ENCODE data around the gene DPCD.

DPCD gene

GRCh38 chr10:101587725-101588653 is at the start of gene DPCD, which contains the start of gene POLL:
Gene DPCD (plus strand): TSS chr10:101588321. CDS start chr10:101588337, 16 bp downstream.
Gene POLL (minus strand): TSS chr10:101588257. CDS start chr10:101587360, 897 bp downstream.
- peak within 1 kb of the TSS; percentile 21 for H3K27ac ChIP-seq (ENCODE audit: low read length)

GRCh38 chr10:101538446-101538845 is 49.7 kb upstream of the DPCD start:
- Histone ChIP-seq H3K27me3 (ENCODE audit: control insufficient read depth, insufficient read depth, low read length) (no peaks in the 10 kb centered on the region), H3K9me3 (ENCODE audit: control insufficient read depth, low read depth, low read length) (no peaks in the 10 kb centered on the region), H3K4me1 (ENCODE audit: control insufficient read depth, low read depth, low read length) (no peaks in the 10 kb centered on the region), H3K4me3 (ENCODE audit: low read length) (no peak overlapping the region), H3K9ac (ENCODE audit: low read length) (no peak overlapping the region), H3K36me3 (ENCODE audit: control insufficient read depth, low read depth, low read length) (peaks cover 4% of the 10 kb centered on the region), H3K27ac (ENCODE audit: low read length) (no peak overlapping the region)

More at GRCh38 chr10:101587725-101588653, at the start of gene DPCD, which contains the start of gene POLL:
- Histone ChIP-seq H3K9ac (ENCODE audit: low read length) (peak within 1 kb of the TSS; percentile 68), H3K4me1 (ENCODE audit: control insufficient read depth, low read depth, low read length) (peaks cover 5% of the 10 kb centered on the region), H3K4me3 (ENCODE audit: low read length) (peak within 1 kb of the TSS; percentile 93), H3K27me3 (ENCODE audit: control insufficient read depth, insufficient read depth, low read length) (no peaks in the 10 kb centered on the region), H3K36me3 (ENCODE audit: control insufficient read depth, low read depth, low read length) (no peaks in the 10 kb centered on the region), H3K9me3 (ENCODE audit: control insufficient read depth, low read depth, low read length) (no peaks in the 10 kb centered on the region)

GRCh38 chr10:101545898-101546297 is 42.2 kb upstream of the DPCD start:
- Histone ChIP-seq H3K27ac (ENCODE audit: low read length) (no peak overlapping the region), H3K4me1 (ENCODE audit: control insufficient read depth, low read depth, low read length) (no peaks in the 10 kb centered on the region), H3K36me3 (ENCODE audit: control insufficient read depth, low read depth, low read length) (no peaks in the 10 kb centered on the region), H3K9me3 (ENCODE audit: control insufficient read depth, low read depth, low read length) (no peaks in the 10 kb centered on the region), H3K9ac (ENCODE audit: low read length) (no peak overlapping the region), H3K4me3 (ENCODE audit: low read length) (no peak overlapping the region), H3K27me3 (ENCODE audit: control insufficient read depth, insufficient read depth, low read length) (no peaks in the 10 kb centered on the region)

GRCh38 chr10:101550965-101551364 is 37.2 kb upstream of the DPCD start:
- H3K36me3 ChIP-seq (ENCODE audit: control insufficient read depth, low read depth, low read length): peaks cover 4% of the 10 kb centered on the region
- H3K4me3 ChIP-seq (ENCODE audit: low read length): no peak overlapping the region

GRCh38 chr10:101552442-101552841 is 35.7 kb upstream of the DPCD start:
- no peak overlapping the region for H3K27ac ChIP-seq (ENCODE audit: low read length)
- H3K4me1 ChIP-seq (ENCODE audit: control insufficient read depth, low read depth, low read length): no peaks in the 10 kb centered on the region
- H3K9me3 ChIP-seq (ENCODE audit: control insufficient read depth, low read depth, low read length): no peaks in the 10 kb centered on the region
- H3K27me3 ChIP-seq (ENCODE audit: control insufficient read depth, insufficient read depth, low read length): no peaks in the 10 kb centered on the region
- H3K36me3 ChIP-seq (ENCODE audit: control insufficient read depth, low read depth, low read length): peaks cover 4% of the 10 kb centered on the region
- no peak overlapping the region for H3K4me3 ChIP-seq (ENCODE audit: low read length)
- no peak overlapping the region for H3K9ac ChIP-seq (ENCODE audit: low read length)

More at GRCh38 chr10:101550965-101551364, 37.2 kb upstream of the DPCD start:
- Histone ChIP-seq H3K4me1 (ENCODE audit: control insufficient read depth, low read depth, low read length) (no peaks in the 10 kb centered on the region), H3K27me3 (ENCODE audit: control insufficient read depth, insufficient read depth, low read length) (no peaks in the 10 kb centered on the region), H3K9ac (ENCODE audit: low read length) (no peak overlapping the region), H3K9me3 (ENCODE audit: control insufficient read depth, low read depth, low read length) (no peaks in the 10 kb centered on the region), H3K27ac (ENCODE audit: low read length) (no peak overlapping the region)

GRCh38 chr10:101557541-101557940 is 30.6 kb upstream of the DPCD start:
- Histone ChIP-seq H3K36me3 (ENCODE audit: control insufficient read depth, low read depth, low read length) (peaks cover 4% of the 10 kb centered on the region), H3K27me3 (ENCODE audit: control insufficient read depth, insufficient read depth, low read length) (no peaks in the 10 kb centered on the region), H3K27ac (ENCODE audit: low read length) (no peak overlapping the region), H3K4me3 (ENCODE audit: low read length) (no peak overlapping the region), H3K9me3 (ENCODE audit: control insufficient read depth, low read depth, low read length) (no peaks in the 10 kb centered on the region), H3K9ac (ENCODE audit: low read length) (no peak overlapping the region), H3K4me1 (ENCODE audit: control insufficient read depth, low read depth, low read length) (no peaks in the 10 kb centered on the region)

- H3K9me3 ChIP-seq (ENCODE audit: control insufficient read depth, low read depth, low read length): no peaks in the 10 kb centered on the region
- H3K27me3 ChIP-seq (ENCODE audit: control insufficient read depth, insufficient read depth, low read length): peaks cover 1% of the 10 kb centered on the region
- no peak overlapping the region for H3K27ac ChIP-seq (ENCODE audit: low read length)
- H3K4me3 ChIP-seq (ENCODE audit: low read length): no peak overlapping the region
- H3K9ac ChIP-seq (ENCODE audit: low read length): no peak overlapping the region
- H3K36me3 ChIP-seq (ENCODE audit: control insufficient read depth, low read depth, low read length): peaks cover 2% of the 10 kb centered on the region
- no peaks in the 10 kb centered on the region for H3K4me1 ChIP-seq (ENCODE audit: control insufficient read depth, low read depth, low read length)
Observed at GRCh38 chr10:101558204-101558603, 29.9 kb upstream of the DPCD start.

- no peak overlapping the region for H3K9ac ChIP-seq (ENCODE audit: low read length)
Observed at GRCh38 chr10:101558671-101559595, 29.2 kb upstream of the DPCD start.

GRCh38 chr10:101559596-101560297 is 28.4 kb upstream of the DPCD start:
- H3K4me1 ChIP-seq (ENCODE audit: control insufficient read depth, low read depth, low read length): no peaks in the 10 kb centered on the region
- no peaks in the 10 kb centered on the region for H3K36me3 ChIP-seq (ENCODE audit: control insufficient read depth, low read depth, low read length)
- no peak overlapping the region for H3K9ac ChIP-seq (ENCODE audit: low read length)
- H3K27ac ChIP-seq (ENCODE audit: low read length): no peak overlapping the region
- no peak overlapping the region for H3K4me3 ChIP-seq (ENCODE audit: low read length)
- H3K27me3 ChIP-seq (ENCODE audit: control insufficient read depth, insufficient read depth, low read length): peaks cover 4% of the 10 kb centered on the region
- H3K9me3 ChIP-seq (ENCODE audit: control insufficient read depth, low read depth, low read length): no peaks in the 10 kb centered on the region

More at GRCh38 chr10:101558671-101559595, 29.2 kb upstream of the DPCD start:
- Histone ChIP-seq H3K27ac (ENCODE audit: low read length) (no peak overlapping the region), H3K27me3 (ENCODE audit: control insufficient read depth, insufficient read depth, low read length) (peaks cover 4% of the 10 kb centered on the region), H3K36me3 (ENCODE audit: control insufficient read depth, low read depth, low read length) (no peaks in the 10 kb centered on the region), H3K4me1 (ENCODE audit: control insufficient read depth, low read depth, low read length) (no peaks in the 10 kb centered on the region), H3K9me3 (ENCODE audit: control insufficient read depth, low read depth, low read length) (no peaks in the 10 kb centered on the region), H3K4me3 (ENCODE audit: low read length) (no peak overlapping the region)

GRCh38 chr10:101560298-101561067 is 27.6 kb upstream of the DPCD start:
- no peaks in the 10 kb centered on the region for H3K36me3 ChIP-seq (ENCODE audit: control insufficient read depth, low read depth, low read length)
- no peak overlapping the region for H3K9ac ChIP-seq (ENCODE audit: low read length)
- no peaks in the 10 kb centered on the region for H3K9me3 ChIP-seq (ENCODE audit: control insufficient read depth, low read depth, low read length)
- H3K27me3 ChIP-seq (ENCODE audit: control insufficient read depth, insufficient read depth, low read length): peaks cover 10% of the 10 kb centered on the region
- H3K4me1 ChIP-seq (ENCODE audit: control insufficient read depth, low read depth, low read length): no peaks in the 10 kb centered on the region
- H3K27ac ChIP-seq (ENCODE audit: low read length): no peak overlapping the region
- no peak overlapping the region for H3K4me3 ChIP-seq (ENCODE audit: low read length)

Data from iPS-18a (cell line).